Neuronal stem cell (in vitro differentiated cells): ENCODE measurements around the gene RBFOX2.

Experiments
- DNase-seq: peaks from one replicate; pipeline ENCODE4 v3.0.0-alpha.2; 2013; ENCODE audit warnings: low spot score
- H2AFZ ChIP-seq: one replicate; pipeline ENCODE4 v1.6.1; 2013; ENCODE audit warnings: mild to moderate bottlenecking, low read length, inconsistent platforms
- H2AK5ac ChIP-seq: 2 replicates; pipeline ENCODE4 v1.6.1; 2013; ENCODE audit warnings: low read depth, mild to moderate bottlenecking, inconsistent platforms, low read length, moderate library complexity, mixed read lengths
- H2BK120ac ChIP-seq: 2 replicates; pipeline ENCODE4 v1.6.1; 2013; ENCODE audit warnings: low read depth, mild to moderate bottlenecking, inconsistent platforms, low read length, moderate library complexity, mixed read lengths
- H2BK12ac ChIP-seq: one replicate; pipeline ENCODE4 v1.6.1; 2013; ENCODE audit warnings: low read length, inconsistent platforms
- H2BK15ac ChIP-seq: 2 replicates; pipeline ENCODE4 v1.6.1; 2013; ENCODE audit warnings: mild to moderate bottlenecking, low read length, inconsistent platforms, mixed read lengths
- H2BK5ac ChIP-seq: one replicate; pipeline ENCODE4 v1.6.1; 2013; ENCODE audit warnings: inconsistent platforms, mild to moderate bottlenecking, low read length, moderate library complexity
- H3K14ac ChIP-seq: one replicate; pipeline ENCODE4 v1.6.1; 2013; ENCODE audit warnings: low read length, inconsistent platforms
- H3K18ac ChIP-seq: 2 replicates; pipeline ENCODE4 v1.6.1; 2013; ENCODE audit warnings: low read length, inconsistent platforms
- H3K23ac ChIP-seq: 2 replicates; pipeline ENCODE4 v1.6.1; 2013; ENCODE audit warnings: low read depth, mild to moderate bottlenecking, mixed read lengths, low read length, inconsistent platforms; ENCODE audit not compliant: poor library complexity
- H3K27ac ChIP-seq: replicated peaks from 3 replicates; pipeline ENCODE4 v1.5.1; 2013; ENCODE audit warnings: low read length, inconsistent platforms
- H3K27me3 ChIP-seq, 3 experiments: 2 replicates each; pipeline ENCODE4 v1.6.1; 2013; ENCODE audit warnings: low read length in 3 of 3, mild to moderate bottlenecking in 2 of 3, inconsistent platforms in 1 of 3, low read depth in 1 of 3, mixed read lengths in 1 of 3, moderate library complexity in 1 of 3; ENCODE audit not compliant: control insufficient read depth in 3 of 3, insufficient read depth in 3 of 3
- H3K36me3 ChIP-seq, 2 donors: replicated peaks in 1 of 2; 2 replicates each; pipeline ENCODE4 v1.6.1; 2013; ENCODE audit warnings: low read length in 2 of 2; ENCODE audit not compliant: control insufficient read depth in 2 of 2, insufficient read depth in 2 of 2
- H3K4ac ChIP-seq: 2 replicates; pipeline ENCODE4 v1.6.1; 2013; ENCODE audit warnings: inconsistent platforms, mild to moderate bottlenecking, low read length, moderate library complexity
- H3K4me1 ChIP-seq, 2 donors: 1 replicate in 1 of 2; 2 replicates in 1 of 2; pipeline ENCODE4 v1.6.1; 2013; ENCODE audit warnings: low read length in 2 of 2, low read depth in 1 of 2; ENCODE audit not compliant: control insufficient read depth in 2 of 2, insufficient read depth in 1 of 2
- H3K4me2 ChIP-seq: one replicate; pipeline ENCODE4 v1.6.1; 2013; ENCODE audit warnings: mild to moderate bottlenecking, low read length, inconsistent platforms; ENCODE audit not compliant: insufficient read depth, poor library complexity, severe bottlenecking
- H3K4me3 ChIP-seq, 2 donors: 2 replicates each; pipeline ENCODE4 v1.5.1; 2013; ENCODE audit warnings: low read length in 2 of 2, mild to moderate bottlenecking in 2 of 2, inconsistent platforms in 1 of 2, moderate library complexity in 1 of 2
- H3K79me1 ChIP-seq: one replicate; pipeline ENCODE4 v1.6.1; 2013; ENCODE audit warnings: low read depth, mild to moderate bottlenecking, inconsistent platforms, low read length, moderate library complexity
- H3K9ac ChIP-seq: one replicate; pipeline ENCODE4 v1.6.1; 2013; ENCODE audit warnings: mild to moderate bottlenecking, low read depth, low read length, inconsistent platforms; ENCODE audit not compliant: poor library complexity
- H3K9me3 ChIP-seq, 2 donors: replicated peaks in 1 of 2; 2 replicates each; pipeline versions ENCODE3 to v1.6.1; 2013; ENCODE audit warnings: low read length in 2 of 2, mild to moderate bottlenecking in 2 of 2, inconsistent platforms in 1 of 2, low read depth in 1 of 2, mixed read lengths in 1 of 2, moderate library complexity in 1 of 2; ENCODE audit not compliant: control insufficient read depth in 2 of 2, insufficient read depth in 1 of 2
- H4K8ac ChIP-seq: one replicate; pipeline ENCODE4 v1.6.1; 2013; ENCODE audit warnings: low read depth, mild to moderate bottlenecking, inconsistent platforms, low read length, moderate library complexity
- H4K91ac ChIP-seq: one replicate; pipeline ENCODE4 v1.6.1; 2013; ENCODE audit warnings: low read length, low read depth, mild to moderate bottlenecking, inconsistent platforms; ENCODE audit not compliant: poor library complexity
- WGBS, 2 donors: extraction: QIAGEN DNeasy Blood & Tissue Kit; methylation state at CpG; one replicate each; pipeline ENCODE4 v1.1.7; 2013; ENCODE audit warnings: missing lambda C conversion rate in 2 of 2, mixed read lengths in 1 of 2; ENCODE audit not compliant: insufficient read length in 2 of 2, insufficient replicate concordance in 1 of 2; ENCODE audit errors: extremely low coverage in 2 of 2; 5-methylcytosine and 5-hydroxymethylcytosine counted together

RBFOX2 gene

GRCh38 chr22:36042240-36042639 is 13.6 kb upstream of the RBFOX2 start:
- Histone ChIP-seq H3K9me3 (no peaks in the 10 kb centered on the region), H3K14ac (peak overlapping the region; percentile 14), H2BK12ac (no peak overlapping the region), H2BK15ac (no peak overlapping the region), H3K27me3 (peaks cover 0 to 2% (median under 1%) of the 10 kb centered on the region in 3 experiments), H3K23ac (no peak overlapping the region), H3K4me2 (no peak overlapping the region), H2BK120ac (no peak overlapping the region), H3K27ac (no peak overlapping the region), H2AFZ (no peak overlapping the region), H3K4me1 (no peaks in the 10 kb centered on the region), H3K36me3 (no peaks in the 10 kb centered on the region), H4K8ac (no peak overlapping the region), H3K18ac (peak overlapping the region; percentile 11), H3K9ac (no peak overlapping the region), H2AK5ac (no peak overlapping the region), H2BK5ac (no peak overlapping the region), H3K79me1 (no peaks in the 10 kb centered on the region), H3K4me3 (no peak overlapping the region), H4K91ac (no peak overlapping the region), H3K4ac (no peak overlapping the region)
- no peak for DNase-seq
- WGBS, 2 donors: no CpG with 5 or more reads among the region's 5 CpGs

GRCh38 chr22:36039125-36039524 is 10.5 kb upstream of the RBFOX2 start:
- H2BK12ac ChIP-seq: no peak overlapping the region
- no peak overlapping the region for H2BK5ac ChIP-seq
- no peaks in the 10 kb centered on the region for H3K79me1 ChIP-seq
- H3K27ac ChIP-seq: no peak overlapping the region
- H3K36me3 ChIP-seq: no peaks in the 10 kb centered on the region
- H2BK120ac ChIP-seq: no peak overlapping the region
- H3K4ac ChIP-seq: no peak overlapping the region
- H3K9me3 ChIP-seq: no peaks in the 10 kb centered on the region
- H3K4me3 ChIP-seq: no peak overlapping the region
- H4K8ac ChIP-seq: no peak overlapping the region
- H2BK15ac ChIP-seq: no peak overlapping the region
- H3K4me1 ChIP-seq: peaks cover 0 to 9% of the 10 kb centered on the region in 2 donors
- no peak for DNase-seq
- WGBS, 2 donors: no CpG with 5 or more reads among the region's 3 CpGs
- H3K23ac ChIP-seq: no peak overlapping the region
- H3K18ac ChIP-seq: no peak overlapping the region
- no peak overlapping the region for H2AFZ ChIP-seq
- no peak overlapping the region for H4K91ac ChIP-seq
- peaks cover 0 to 2% (median 2%) of the 10 kb centered on the region in 3 experiments for H3K27me3 ChIP-seq
- H3K14ac ChIP-seq: no peak overlapping the region
- H2AK5ac ChIP-seq: no peak overlapping the region
- H3K4me2 ChIP-seq: no peak overlapping the region
- no peak overlapping the region for H3K9ac ChIP-seq

DNA sequence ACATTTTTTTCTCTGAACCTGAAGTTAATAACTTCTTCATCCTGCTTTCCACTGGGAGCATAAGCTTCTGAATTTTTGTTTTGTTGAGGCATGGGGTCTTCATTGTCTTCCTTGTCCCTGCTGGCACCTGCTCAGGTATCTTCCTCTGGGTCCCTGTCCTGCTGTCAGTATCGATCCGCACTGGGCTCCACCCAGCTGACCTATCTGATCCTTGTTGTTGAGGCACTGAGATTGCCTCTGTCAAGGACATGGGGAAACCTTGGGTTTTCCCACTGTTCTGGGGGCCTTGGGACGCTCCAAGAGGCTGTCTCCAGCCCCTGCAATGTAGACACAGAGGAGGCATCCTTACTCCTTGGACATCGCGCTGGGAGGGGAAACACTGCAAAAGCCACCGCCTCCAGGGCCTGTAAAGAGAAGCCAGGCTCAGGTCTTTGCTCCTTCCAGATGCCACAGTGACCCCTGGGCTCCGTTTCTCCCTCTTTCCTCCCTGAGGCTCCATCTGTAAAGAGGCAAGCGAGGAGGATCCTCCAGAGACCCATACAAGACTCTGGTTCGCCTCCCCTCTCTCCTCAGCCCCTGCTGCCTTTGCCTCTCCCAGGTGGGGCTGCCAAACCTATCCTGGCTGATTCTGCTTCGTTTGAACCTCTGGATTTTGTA is 8.6 kb upstream of the RBFOX2 start:
- Histone ChIP-seq H2AK5ac (peak overlapping the region; percentile 67), H4K91ac (no peak overlapping the region), H3K27me3 (peaks cover 0 to 2% (median 2%) of the 10 kb centered on the region in 3 experiments), H3K4me3 (no peak overlapping the region), H3K9me3 (no peaks in the 10 kb centered on the region), H3K14ac (no peak overlapping the region), H3K27ac (no peak overlapping the region), H2BK5ac (no peak overlapping the region), H3K23ac (no peak overlapping the region), H3K9ac (no peak overlapping the region), H2BK120ac (no peak overlapping the region), H4K8ac (no peak overlapping the region), H2BK15ac (no peak overlapping the region), H2AFZ (peak overlapping the region; percentile 42), H3K36me3 (no peaks in the 10 kb centered on the region), H3K4me1 (peaks cover 0 to 9% of the 10 kb centered on the region in 2 donors), H2BK12ac (no peak overlapping the region), H3K79me1 (no peaks in the 10 kb centered on the region), H3K4ac (no peak overlapping the region), H3K18ac (no peak overlapping the region), H3K4me2 (no peak overlapping the region)
- WGBS, 2 donors: no CpG with 5 or more reads among the region's 10 CpGs
- no peak for DNase-seq

DNA sequence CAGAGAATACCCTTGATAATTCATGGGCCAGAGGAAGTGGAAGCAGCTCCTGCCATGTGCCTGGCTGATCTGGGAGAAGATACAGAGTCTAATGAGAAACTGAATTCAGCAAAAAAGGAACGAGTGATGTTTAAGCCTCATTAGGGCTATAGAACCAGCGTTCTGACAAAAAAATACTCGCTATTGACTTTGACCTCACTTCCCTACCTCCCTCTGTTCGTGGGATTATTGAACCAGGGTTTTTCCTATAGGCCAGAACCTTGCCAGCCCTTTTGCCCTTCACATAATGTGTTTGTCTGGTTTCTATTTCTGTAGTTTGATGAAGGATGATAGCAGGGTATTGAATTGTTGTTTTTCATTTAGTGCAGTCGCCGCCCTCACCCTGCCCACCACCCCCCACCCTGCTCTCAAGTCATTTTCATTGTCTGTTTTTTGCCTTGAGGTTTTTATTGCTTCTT is 7.6 kb upstream of the RBFOX2 start:
- Histone ChIP-seq H3K4me2 (no peak overlapping the region), H2BK120ac (no peak overlapping the region), H3K27ac (no peak overlapping the region), H2BK5ac (no peak overlapping the region), H3K4me3 (no peak overlapping the region), H4K8ac (no peak overlapping the region), H3K14ac (no peak overlapping the region), H3K27me3 (peaks cover 0 to 2% (median 2%) of the 10 kb centered on the region in 3 experiments), H3K18ac (no peak overlapping the region), H3K9ac (no peak overlapping the region), H2BK15ac (no peak overlapping the region), H3K9me3 (no peaks in the 10 kb centered on the region), H2AFZ (peak overlapping the region; percentile 61), H4K91ac (no peak overlapping the region), H3K4me1 (peaks cover 0 to 9% of the 10 kb centered on the region in 2 donors), H3K36me3 (no peaks in the 10 kb centered on the region), H3K79me1 (no peaks in the 10 kb centered on the region), H3K4ac (no peak overlapping the region), H2AK5ac (no peak overlapping the region), H2BK12ac (no peak overlapping the region), H3K23ac (no peak overlapping the region)
- no CpG with 5 or more reads among the region's 6 CpGs for WGBS, 2 donors
- DNase-seq: no peak
